Smooth muscle cell (in vitro differentiated cells): ENCODE data around the gene VRK2. TPM values are rescaled to one million over a fixed set of nuclear protein-coding genes. Genes with fewer than 3 reads are reported as not detected.

ENCODE experiments used
- DNase-seq: peaks from one replicate; lab custom pipeline; 2025; ENCODE audit not compliant: unreplicated experiment; lab: John Stamatoyannopoulos, UW
- H2AFZ ChIP-seq: fragments of 200-600 bp; sonication (generic); 2 replicates; pipeline ENCODE4 v1.6.0; 2016; ENCODE audit warnings: antibody characterized with exemption, low read depth, mild to moderate bottlenecking
- H3F3A ChIP-seq: fragments of 200-600 bp; sonication (generic); 2 replicates; pipeline ENCODE4 v1.6.0; 2017; ENCODE audit warnings: antibody characterized with exemption, low read depth
- H3K27ac ChIP-seq: fragments of 200-600 bp; sonication (generic); 2 replicates; pipeline ENCODE4 v1.5.1; 2016; ENCODE audit warnings: low read depth, mild to moderate bottlenecking
- H3K27me3 ChIP-seq: fragments of 200-600 bp; sonication (generic); 2 replicates; pipeline ENCODE4 v1.6.1; 2016; ENCODE audit warnings: low read depth, mild to moderate bottlenecking
- H3K36me3 ChIP-seq: fragments of 200-600 bp; sonication (generic); 2 replicates; pipeline ENCODE4 v1.5.1; 2016; ENCODE audit warnings: low read depth
- H3K4me1 ChIP-seq: fragments of 200-600 bp; sonication (generic); 2 replicates; pipeline ENCODE4 v1.5.1; 2016; ENCODE audit warnings: low read depth
- H3K4me2 ChIP-seq: fragments of 200-600 bp; sonication (generic); 2 replicates; pipeline ENCODE4 v1.6.0; 2016; ENCODE audit warnings: mild to moderate bottlenecking
- H3K4me3 ChIP-seq: fragments of 200-600 bp; sonication (generic); 2 replicates; pipeline ENCODE4 v1.5.1; 2016; ENCODE audit warnings: mild to moderate bottlenecking
- H3K79me2 ChIP-seq: fragments of 200-600 bp; sonication (generic); 2 replicates; pipeline ENCODE4 v1.6.0; 2016; ENCODE audit warnings: low read depth, mild to moderate bottlenecking
- H3K9ac ChIP-seq: fragments of 200-600 bp; sonication (generic); 2 replicates; pipeline ENCODE4 v1.6.0; 2016; ENCODE audit warnings: low read depth
- H3K9me3 ChIP-seq: fragments of 200-600 bp; sonication (generic); replicated peaks from 2 replicates; pipeline ENCODE4 v1.5.1; 2016; ENCODE audit warnings: low read depth
- H4K20me1 ChIP-seq: fragments of 200-600 bp; sonication (generic); 2 replicates; pipeline ENCODE4 v1.6.0; 2016; ENCODE audit warnings: low read depth
- CTCF ChIP-seq: fragments of 200-600 bp; sonication (generic); IDR thresholded peaks from 2 replicates; pipeline ENCODE4 v1.5.1; 2017; ENCODE audit warnings: borderline replicate concordance, mild to moderate bottlenecking, antibody characterized with exemption; ENCODE audit not compliant: insufficient read depth, poor library complexity, severe bottlenecking
- WGBS: methylation state at CpG from one replicate; pipeline ENCODE4 v1.1.7; 2016; ENCODE audit warnings: low lambda C conversion rate; 5-methylcytosine and 5-hydroxymethylcytosine counted together
- polyA plus RNA-seq: library from polyadenylated mRNA; unstranded; fragments of >200 nt; fragmentation: Nextera tagmentation; extraction: Ambion mirVana; gene quantifications from 2 replicates; pipeline ENCODE4 v1.2.1, GENCODE V29; 2016
- total RNA-seq: library from RNA; depleted of rRNA; stranded (reverse); fragments of >200 nt; gene quantifications from 2 replicates; pipeline ENCODE4 v1.2.3, GENCODE V29; 2014

VRK2 gene
- total RNA-seq (35.5 and 37.9 TPM in 2 replicates), polyA plus RNA-seq (22.2 and 26.8 TPM in 2 replicates)

GRCh38 chr2:58046585-58047372 lies at the start of gene VRK2:
TSS of gene VRK2 (plus strand) at chr2:58046806. CDS start at chr2:58048832, 2,026 bp downstream.
- Histone ChIP-seq H3K9ac (peak within 1 kb of the TSS; percentile 82), H3F3A (no peaks in the 10 kb centered on the region), H3K4me3 (peak within 1 kb of the TSS; percentile 78), H3K27ac (peak within 1 kb of the TSS; percentile 81), H3K79me2 (peaks cover 46% of the 10 kb centered on the region), H3K36me3 (no peaks in the 10 kb centered on the region), H3K4me1 (peaks cover 16% of the 10 kb centered on the region), H4K20me1 (no peaks in the 10 kb centered on the region), H3K9me3 (no peaks in the 10 kb centered on the region), H2AFZ (peak within 1 kb of the TSS; percentile 88), H3K4me2 (peak within 1 kb of the TSS; percentile 86), H3K27me3 (no peaks in the 10 kb centered on the region)
- TF ChIP-seq CTCF: no peak
- WGBS: under 1% methylated on average over 76 of the region's 76 CpGs
- DNase-seq: peak; percentile 72

GRCh38 chr2:58006256-58006951 lies 40.2 kb upstream of the VRK2 start:
- DNase-seq: no peak
- H3K27me3 ChIP-seq: no peaks in the 10 kb centered on the region
- WGBS: 84% methylated on average over 2 of the region's 2 CpGs

GRCh38 chr2:58006952-58007284 lies 39.7 kb upstream of the VRK2 start:
- Histone ChIP-seq H3K36me3 (no peaks in the 10 kb centered on the region), H2AFZ (no peak overlapping the region), H3K4me2 (no peak overlapping the region), H3F3A (no peaks in the 10 kb centered on the region), H3K9me3 (no peaks in the 10 kb centered on the region), H3K9ac (no peak overlapping the region), H3K4me3 (no peak overlapping the region), H3K4me1 (no peaks in the 10 kb centered on the region), H3K27ac (no peak overlapping the region), H4K20me1 (no peaks in the 10 kb centered on the region), H3K27me3 (no peaks in the 10 kb centered on the region), H3K79me2 (no peaks in the 10 kb centered on the region)
- DNase-seq: no peak
- TF ChIP-seq CTCF: no peak
- WGBS: 86% methylated on average over 1 of the region's 1 CpG

More at GRCh38 chr2:58006256-58006951, 40.2 kb upstream of the VRK2 start:
- TF ChIP-seq CTCF: no peak
- no peaks in the 10 kb centered on the region for H3K36me3 ChIP-seq
- no peak overlapping the region for H3K4me2 ChIP-seq
- no peak overlapping the region for H3K27ac ChIP-seq
- no peak overlapping the region for H3K9ac ChIP-seq
- H3K4me1 ChIP-seq: no peaks in the 10 kb centered on the region
- no peak overlapping the region for H3K4me3 ChIP-seq
- H2AFZ ChIP-seq: no peak overlapping the region
- H3F3A ChIP-seq: no peaks in the 10 kb centered on the region
- no peaks in the 10 kb centered on the region for H3K9me3 ChIP-seq
- no peaks in the 10 kb centered on the region for H4K20me1 ChIP-seq
- no peaks in the 10 kb centered on the region for H3K79me2 ChIP-seq
